Measurements from ENCODE around the gene NMNAT3.

The NMNAT3 gene

DNA sequence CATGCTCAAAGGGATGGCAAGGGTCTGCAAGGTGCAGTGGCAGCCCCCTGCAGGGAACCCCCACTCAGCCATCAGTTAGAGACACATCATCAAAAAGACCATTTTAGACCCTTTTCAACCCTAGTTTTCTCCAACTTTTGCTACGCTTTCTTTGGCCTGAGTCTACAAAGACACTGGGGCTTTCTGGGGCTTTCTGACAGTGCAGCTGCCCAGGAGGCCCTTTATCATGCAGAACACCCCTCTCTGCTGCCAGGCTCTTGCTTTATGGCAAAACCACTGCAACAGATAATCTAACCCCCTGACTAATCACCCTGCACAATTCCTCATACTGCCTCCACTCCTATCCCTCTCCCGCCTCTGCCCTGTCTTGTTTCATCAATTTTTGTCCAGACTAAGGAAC is 2.4 kb downstream of the NMNAT3 start:
- no peaks in the 10 kb centered on the region for H3F3A ChIP-seq (ENCODE audit: insufficient read depth, low read length)
- H3K9me2 ChIP-seq (ENCODE audit: low read depth, low read length), result no peaks in the 10 kb centered on the region
- H3K9ac ChIP-seq (ENCODE audit: low read length), result no peak overlapping the region
- no peaks in the 10 kb centered on the region for H3K79me2 ChIP-seq (ENCODE audit: insufficient read depth, low read length)
- no peak overlapping the region for H3K27ac ChIP-seq (ENCODE audit: low read depth, low read length, poor library complexity, severe bottlenecking)
- H3K27me3 ChIP-seq (ENCODE audit: insufficient read depth, low read length), result no peaks in the 10 kb centered on the region
- TF ChIP-seq, protein P1, sequence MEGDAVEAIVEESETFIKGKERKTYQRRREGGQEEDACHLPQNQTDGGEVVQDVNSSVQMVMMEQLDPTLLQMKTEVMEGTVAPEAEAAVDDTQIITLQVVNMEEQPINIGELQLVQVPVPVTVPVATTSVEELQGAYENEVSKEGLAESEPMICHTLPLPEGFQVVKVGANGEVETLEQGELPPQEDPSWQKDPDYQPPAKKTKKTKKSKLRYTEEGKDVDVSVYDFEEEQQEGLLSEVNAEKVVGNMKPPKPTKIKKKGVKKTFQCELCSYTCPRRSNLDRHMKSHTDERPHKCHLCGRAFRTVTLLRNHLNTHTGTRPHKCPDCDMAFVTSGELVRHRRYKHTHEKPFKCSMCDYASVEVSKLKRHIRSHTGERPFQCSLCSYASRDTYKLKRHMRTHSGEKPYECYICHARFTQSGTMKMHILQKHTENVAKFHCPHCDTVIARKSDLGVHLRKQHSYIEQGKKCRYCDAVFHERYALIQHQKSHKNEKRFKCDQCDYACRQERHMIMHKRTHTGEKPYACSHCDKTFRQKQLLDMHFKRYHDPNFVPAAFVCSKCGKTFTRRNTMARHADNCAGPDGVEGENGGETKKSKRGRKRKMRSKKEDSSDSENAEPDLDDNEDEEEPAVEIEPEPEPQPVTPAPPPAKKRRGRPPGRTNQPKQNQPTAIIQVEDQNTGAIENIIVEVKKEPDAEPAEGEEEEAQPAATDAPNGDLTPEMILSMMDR (IDR thresholded peaks at IDR 0.05; ENCODE audit: low read length), result no peak
- no peak for TF ChIP-seq EZH2 (IDR thresholded peaks at IDR 0.05; ENCODE audit: borderline replicate concordance, low read length)
- no peaks in the 10 kb centered on the region for H3K4me1 ChIP-seq (ENCODE audit: insufficient read depth, low read length, severe bottlenecking)
- H3K9me3 ChIP-seq (ENCODE audit: low read length), result no peaks in the 10 kb centered on the region
- no peak overlapping the region for H2AFZ ChIP-seq (ENCODE audit: low read length)
- H3K36me3 ChIP-seq (ENCODE audit: insufficient read depth, low read length), result no peaks in the 10 kb centered on the region
- H4K20me1 ChIP-seq (ENCODE audit: insufficient read depth, low read length), result no peaks in the 10 kb centered on the region
- H3K4me2 ChIP-seq (ENCODE audit: low read length), result no peak overlapping the region
- no peak overlapping the region for H3K4me3 ChIP-seq (ENCODE audit: low read depth, low read length, poor library complexity, severe bottlenecking)

GRCh38 chr3:139674571-139675260 is 3.1 kb downstream of the NMNAT3 start:
- Histone ChIP-seq H3K4me1 (ENCODE audit: insufficient read depth, low read length, severe bottlenecking) (no peaks in the 10 kb centered on the region), H3K36me3 (ENCODE audit: insufficient read depth, low read length) (no peaks in the 10 kb centered on the region), H3F3A (ENCODE audit: insufficient read depth, low read length) (no peaks in the 10 kb centered on the region), H3K27me3 (ENCODE audit: insufficient read depth, low read length) (no peaks in the 10 kb centered on the region), H3K4me2 (ENCODE audit: low read length) (no peak overlapping the region), H3K27ac (ENCODE audit: low read depth, low read length, poor library complexity, severe bottlenecking) (no peak overlapping the region), H2AFZ (ENCODE audit: low read length) (no peak overlapping the region), H4K20me1 (ENCODE audit: insufficient read depth, low read length) (no peaks in the 10 kb centered on the region), H3K9me2 (ENCODE audit: low read depth, low read length) (no peaks in the 10 kb centered on the region), H3K9me3 (ENCODE audit: low read length) (no peaks in the 10 kb centered on the region), H3K79me2 (ENCODE audit: insufficient read depth, low read length) (no peaks in the 10 kb centered on the region), H3K9ac (ENCODE audit: low read length) (no peak overlapping the region), H3K4me3 (ENCODE audit: low read depth, low read length, poor library complexity, severe bottlenecking) (no peak overlapping the region)
- TF ChIP-seq, protein P1 (IDR thresholded peaks at IDR 0.05; ENCODE audit: low read length), result no peak
- no peak for TF ChIP-seq EZH2 (IDR thresholded peaks at IDR 0.05; ENCODE audit: borderline replicate concordance, low read length)

DNA sequence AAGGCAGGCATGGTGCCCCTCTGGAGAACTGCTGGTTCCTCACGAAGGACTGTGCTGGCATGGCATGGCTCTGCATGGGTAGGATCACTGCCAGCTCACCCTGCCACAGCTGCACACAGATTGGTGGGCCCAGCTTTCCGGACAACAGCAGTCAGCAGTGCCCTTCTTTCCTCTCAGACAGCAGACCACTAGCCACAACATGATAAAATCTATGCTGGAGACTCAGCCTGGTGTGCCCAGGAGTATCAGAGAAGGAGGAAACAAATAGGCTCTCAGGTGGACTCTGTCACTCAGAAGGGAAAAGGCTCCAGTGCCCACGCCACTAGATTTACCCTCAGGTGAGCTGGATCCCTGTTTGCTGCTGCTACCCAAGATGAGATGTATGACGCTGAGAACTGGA is 4.9 kb downstream of the NMNAT3 start:
- Histone ChIP-seq H3K27ac (ENCODE audit: low read depth, low read length, poor library complexity, severe bottlenecking) (no peak overlapping the region), H2AFZ (ENCODE audit: low read length) (no peak overlapping the region), H3K9me3 (ENCODE audit: low read length) (no peaks in the 10 kb centered on the region), H3K4me1 (ENCODE audit: insufficient read depth, low read length, severe bottlenecking) (no peaks in the 10 kb centered on the region), H3K9me2 (ENCODE audit: low read depth, low read length) (no peaks in the 10 kb centered on the region), H3K79me2 (ENCODE audit: insufficient read depth, low read length) (no peaks in the 10 kb centered on the region), H3K27me3 (ENCODE audit: insufficient read depth, low read length) (no peaks in the 10 kb centered on the region), H4K20me1 (ENCODE audit: insufficient read depth, low read length) (no peaks in the 10 kb centered on the region), H3K9ac (ENCODE audit: low read length) (no peak overlapping the region), H3K4me3 (ENCODE audit: low read depth, low read length, poor library complexity, severe bottlenecking) (no peak overlapping the region), H3K36me3 (ENCODE audit: insufficient read depth, low read length) (no peaks in the 10 kb centered on the region), H3F3A (ENCODE audit: insufficient read depth, low read length) (no peaks in the 10 kb centered on the region), H3K4me2 (ENCODE audit: low read length) (no peak overlapping the region)
- no peak for TF ChIP-seq EZH2 (IDR thresholded peaks at IDR 0.05; ENCODE audit: borderline replicate concordance, low read length)
- TF ChIP-seq, protein P1 (IDR thresholded peaks at IDR 0.05; ENCODE audit: low read length), result no peak

Data from OCI-LY1 (cell line).